Activated T-helper 2 cell treated with anti-CD3 and anti-CD28 coated beads, Interferon-gamma antibody, Interleukin-2, Interleukin-4, amounts not matched to agents 10 μg/mL and 5 μg/mL and 100 μg/mL, durations not matched to agents 14 hours and 24 hours and 36 hours (primary cell): ENCODE measurements around the gene CCDC116. TPM values are rescaled to one million over a fixed set of nuclear protein-coding genes. Genes with fewer than 3 reads are reported as not detected.

Experiments
- DNase-seq: peaks from one replicate; pipeline ENCODE4 v3.0.0; 2021; ENCODE audit warnings: low spot score
- H3K27ac Mint-ChIP-seq: one replicate; pipeline ENCODE4 v1.8.0; 2021; ENCODE audit warnings: mixed read lengths
- H3K27me3 Mint-ChIP-seq: one replicate; pipeline ENCODE4 v1.8.0; 2021; ENCODE audit warnings: low read depth, mixed read lengths
- H3K36me3 Mint-ChIP-seq: one replicate; pipeline ENCODE4 v1.8.0; 2021; ENCODE audit warnings: low read depth, mixed read lengths
- H3K4me1 Mint-ChIP-seq: one replicate; pipeline ENCODE4 v1.8.0; 2021; ENCODE audit warnings: low read depth, mixed read lengths
- H3K4me3 Mint-ChIP-seq: one replicate; pipeline ENCODE4 v1.8.0; 2021; ENCODE audit warnings: low read depth, mild to moderate bottlenecking, moderate library complexity, mixed read lengths
- H3K9me3 Mint-ChIP-seq: one replicate; pipeline ENCODE4 v1.8.0; 2021; ENCODE audit warnings: mixed read lengths
- intact Hi-C: fragments of 100-400 bp; cut with micrococcal nuclease; formaldehyde crosslinking; loops from one replicate; pipeline ENCODE4 v1.15.1; 2023
- total RNA-seq: library from RNA; stranded (reverse); gene quantifications from 2 replicates; pipeline ENCODE4 v1.2.3, GENCODE V29; 2022

CCDC116 gene
- total RNA-seq, result 0.59 and 0.78 TPM in 2 replicates

- Mint-ChIP-seq H3K9me3 (no peaks in the 10 kb centered on the region), H3K36me3 (peaks cover 14% of the 10 kb centered on the region), H3K27me3 (no peaks in the 10 kb centered on the region), H3K27ac (no peak within 1 kb of the TSS), H3K4me1 (peaks cover 23% of the 10 kb centered on the region), H3K4me3 (no peak within 1 kb of the TSS)
- peak; percentile 63 for DNase-seq
- intact Hi-C loops, result no loop called here
These were observed at the start of gene CCDC116 for GRCh38 chr22:21632237-21632895. CCDC116 (plus strand) TSS chr22:21632760; CDS start chr22:21633182, 422 bp downstream.

GRCh38 chr22:21582801-21583740 lies 49.5 kb upstream of the CCDC116 start:
- Mint-ChIP-seq H3K9me3 (no peaks in the 10 kb centered on the region), H3K36me3 (peaks cover 22% of the 10 kb centered on the region), H3K27me3 (no peaks in the 10 kb centered on the region), H3K27ac (no peak overlapping the region), H3K4me1 (peaks cover 13% of the 10 kb centered on the region), H3K4me3 (no peak overlapping the region)
- DNase-seq, result no peak
- intact Hi-C loops, result no loop called here

GRCh38 chr22:21585389-21585788 lies 47.2 kb upstream of the CCDC116 start:
- DNase-seq, result no peak
- Mint-ChIP-seq H3K27ac (no peak overlapping the region), H3K4me3 (no peak overlapping the region), H3K4me1 (peaks cover 19% of the 10 kb centered on the region), H3K9me3 (no peaks in the 10 kb centered on the region), H3K36me3 (peaks cover 27% of the 10 kb centered on the region), H3K27me3 (no peaks in the 10 kb centered on the region)
- intact Hi-C loops, result loop anchor here (5.0 kb wide), 1 partner anchor 67 kb away; no protein-coding TSS in a partner anchor

DNA sequence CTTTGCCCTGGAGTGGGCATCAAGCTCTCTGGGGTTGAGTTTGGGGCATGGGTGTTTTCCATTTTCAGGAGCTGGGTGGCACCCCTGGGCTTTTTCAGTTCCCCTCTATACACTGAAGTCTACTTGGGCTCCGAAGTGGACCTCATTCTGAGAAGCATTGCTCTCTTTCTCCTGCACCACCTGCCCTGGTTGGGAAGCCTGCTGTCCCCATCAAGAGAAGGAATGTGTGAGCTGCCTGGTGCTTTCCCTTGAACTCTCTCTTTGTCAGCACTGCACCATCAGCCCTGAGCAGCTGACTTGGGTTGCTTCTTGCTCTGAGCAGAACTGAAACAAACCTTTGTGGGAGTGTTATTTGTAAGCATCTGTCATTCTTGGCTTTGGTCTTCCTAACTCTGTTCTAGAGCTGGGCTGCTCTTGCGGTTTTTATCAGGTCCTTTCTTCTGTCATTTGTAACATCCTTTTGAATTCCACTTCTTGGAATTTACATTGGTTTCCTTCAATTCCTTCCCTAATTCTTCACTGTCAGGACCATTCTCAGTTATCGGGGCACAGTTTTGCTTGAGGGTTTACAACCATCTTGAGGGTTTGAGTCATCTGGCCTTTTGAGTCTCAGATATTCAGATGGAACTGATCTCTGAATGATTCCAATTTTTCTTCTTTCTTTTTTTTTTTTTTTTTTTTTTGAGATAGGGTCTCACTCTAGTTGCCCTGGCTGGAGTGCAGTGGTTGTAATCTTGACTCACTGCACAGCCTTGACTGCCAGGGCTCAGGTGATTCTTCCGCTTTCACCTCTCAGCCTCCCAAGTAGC lies 44.6 kb upstream of the CCDC116 start:
- DNase-seq, result no peak
- Mint-ChIP-seq H3K27me3 (no peaks in the 10 kb centered on the region), H3K4me3 (no peak overlapping the region), H3K4me1 (peaks cover 18% of the 10 kb centered on the region), H3K9me3 (no peaks in the 10 kb centered on the region), H3K36me3 (peaks cover 37% of the 10 kb centered on the region), H3K27ac (peak overlapping the region; percentile 75)
- intact Hi-C loops, result loop anchor here (1.0 to 5.0 kb wide), 3 partner anchors 17 to 64 kb away; partner anchors contain the start of gene UBE2L3

DNA sequence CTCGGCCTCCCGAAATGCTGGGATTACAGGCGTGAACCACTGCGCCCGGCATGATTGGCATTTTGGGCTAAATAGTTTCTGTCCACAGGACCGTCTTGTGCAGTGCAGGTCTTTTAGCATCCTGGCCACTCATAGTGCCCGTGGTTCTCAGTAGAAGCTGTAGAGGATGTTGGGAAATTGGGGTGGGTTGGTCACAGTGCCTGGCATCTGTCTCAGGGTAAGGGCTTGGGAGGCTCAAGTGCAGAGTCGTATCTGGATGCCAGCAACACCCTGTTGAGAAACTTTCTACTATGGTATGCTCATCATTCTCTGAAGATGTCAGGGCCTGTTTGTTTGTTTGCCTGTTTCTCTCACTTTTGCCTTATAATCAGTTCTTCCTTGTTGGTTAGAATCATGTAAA lies 43.2 kb upstream of the CCDC116 start:
- Mint-ChIP-seq H3K4me1 (peaks cover 16% of the 10 kb centered on the region), H3K27ac (peak overlapping the region; percentile 34), H3K27me3 (no peaks in the 10 kb centered on the region), H3K4me3 (no peak overlapping the region), H3K36me3 (peaks cover 44% of the 10 kb centered on the region), H3K9me3 (no peaks in the 10 kb centered on the region)
- intact Hi-C loops, result loop anchor here (5.0 kb wide), 1 partner anchor 63 kb away; no protein-coding TSS in a partner anchor
- no peak for DNase-seq

- intact Hi-C loops, result no loop called here
- Mint-ChIP-seq H3K4me3 (no peak overlapping the region), H3K36me3 (peaks cover 53% of the 10 kb centered on the region), H3K27ac (no peak overlapping the region), H3K9me3 (no peaks in the 10 kb centered on the region), H3K4me1 (peaks cover 16% of the 10 kb centered on the region), H3K27me3 (no peaks in the 10 kb centered on the region)
- DNase-seq, result no peak
These were observed 41.5 kb upstream of the CCDC116 start for GRCh38 chr22:21590809-21591641.

GRCh38 chr22:21591695-21592094 lies 40.9 kb upstream of the CCDC116 start:
- Mint-ChIP-seq H3K4me1 (peaks cover 16% of the 10 kb centered on the region), H3K36me3 (peaks cover 58% of the 10 kb centered on the region)

GRCh38 chr22:21592422-21592821 lies 40.1 kb upstream of the CCDC116 start:
- no peak for DNase-seq
- H3K4me3 Mint-ChIP-seq, result no peak overlapping the region
- peaks cover 61% of the 10 kb centered on the region for H3K36me3 Mint-ChIP-seq
- H3K9me3 Mint-ChIP-seq, result no peaks in the 10 kb centered on the region
- peaks cover 14% of the 10 kb centered on the region for H3K4me1 Mint-ChIP-seq
- no peaks in the 10 kb centered on the region for H3K27me3 Mint-ChIP-seq
- intact Hi-C loops, result no loop called here
- no peak overlapping the region for H3K27ac Mint-ChIP-seq

More at GRCh38 chr22:21591695-21592094, 40.9 kb upstream of the CCDC116 start:
- DNase-seq, result no peak
- Mint-ChIP-seq H3K27ac (peak overlapping the region; percentile 2), H3K27me3 (no peaks in the 10 kb centered on the region), H3K9me3 (no peaks in the 10 kb centered on the region), H3K4me3 (no peak overlapping the region)
- intact Hi-C loops, result no loop called here

DNA sequence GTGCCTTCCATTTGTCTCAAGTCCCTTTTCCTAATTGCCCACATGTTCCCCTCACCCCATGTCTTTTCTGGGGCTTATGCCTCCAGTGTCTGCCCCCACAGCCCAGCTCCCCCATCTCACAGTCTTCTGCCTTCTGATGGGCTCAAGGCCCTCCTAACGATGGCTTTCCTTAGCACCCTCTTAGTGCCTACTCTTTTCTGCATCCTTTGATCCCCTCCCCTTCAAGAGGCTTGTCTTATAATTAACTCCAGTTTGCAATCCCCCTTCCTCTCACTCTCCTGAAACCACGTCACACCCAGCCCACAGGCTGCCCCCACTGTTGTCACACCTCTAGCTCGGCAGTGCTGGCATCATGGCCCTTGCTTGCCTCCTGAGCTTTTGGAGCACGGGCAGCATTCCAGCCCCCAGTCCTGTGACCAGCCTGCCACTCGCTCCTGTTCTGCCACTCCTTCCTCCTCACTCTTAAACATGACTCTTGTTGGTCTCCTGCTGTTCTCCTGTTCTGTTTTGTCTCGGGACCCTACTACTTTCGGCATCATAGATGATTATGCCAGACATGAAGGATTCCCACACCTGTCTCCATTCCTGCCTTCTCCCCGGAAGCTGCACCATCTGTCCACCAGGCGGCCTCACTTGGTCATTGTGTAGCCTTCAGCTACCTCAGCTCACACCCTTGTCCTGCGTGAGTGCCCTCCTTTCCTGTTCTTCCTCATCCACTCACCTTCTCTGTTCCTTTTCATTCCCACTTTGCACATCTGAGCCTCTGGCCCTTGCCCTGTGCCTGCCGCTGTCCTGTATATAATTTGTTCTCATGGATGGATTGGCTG lies 38.9 kb upstream of the CCDC116 start:
- H3K4me3 Mint-ChIP-seq, result no peak overlapping the region

GRCh38 chr22:21594865-21595452 lies 37.6 kb upstream of the CCDC116 start:
- intact Hi-C loops, result no loop called here
- no peaks in the 10 kb centered on the region for H3K27me3 Mint-ChIP-seq
- no peak overlapping the region for H3K4me3 Mint-ChIP-seq
- H3K36me3 Mint-ChIP-seq, result peaks cover 63% of the 10 kb centered on the region
- H3K4me1 Mint-ChIP-seq, result peaks cover 9% of the 10 kb centered on the region
- DNase-seq, result no peak
- H3K9me3 Mint-ChIP-seq, result no peaks in the 10 kb centered on the region
- H3K27ac Mint-ChIP-seq, result no peak overlapping the region

More for the DNA sequence above, 38.9 kb upstream of the CCDC116 start:
- DNase-seq, result no peak
- peaks cover 8% of the 10 kb centered on the region for H3K4me1 Mint-ChIP-seq
- intact Hi-C loops, result no loop called here
- H3K27me3 Mint-ChIP-seq, result no peaks in the 10 kb centered on the region
- peak overlapping the region; percentile 41 for H3K27ac Mint-ChIP-seq
- H3K36me3 Mint-ChIP-seq, result peaks cover 58% of the 10 kb centered on the region
- H3K9me3 Mint-ChIP-seq, result no peaks in the 10 kb centered on the region
